ENCODE data around the gene COL27A1.

- TF ChIP-seq POLR2A (IDR thresholded peaks at IDR 0.05; ENCODE audit: low read length): no peak
- TF ChIP-seq GATA1 (IDR thresholded peaks at IDR 0.05; ENCODE audit: low read depth, low read length): no peak
These were observed 180.8 kb downstream of the COL27A1 start for GRCh38 chr9:114336157-114336556.

Data from erythroblast (primary cell).